ENCODE data around the gene PCSK6.
A peak's percentile ranks its signal among the peaks of the same experiment; 100 is the strongest.

PCSK6 gene

DNA sequence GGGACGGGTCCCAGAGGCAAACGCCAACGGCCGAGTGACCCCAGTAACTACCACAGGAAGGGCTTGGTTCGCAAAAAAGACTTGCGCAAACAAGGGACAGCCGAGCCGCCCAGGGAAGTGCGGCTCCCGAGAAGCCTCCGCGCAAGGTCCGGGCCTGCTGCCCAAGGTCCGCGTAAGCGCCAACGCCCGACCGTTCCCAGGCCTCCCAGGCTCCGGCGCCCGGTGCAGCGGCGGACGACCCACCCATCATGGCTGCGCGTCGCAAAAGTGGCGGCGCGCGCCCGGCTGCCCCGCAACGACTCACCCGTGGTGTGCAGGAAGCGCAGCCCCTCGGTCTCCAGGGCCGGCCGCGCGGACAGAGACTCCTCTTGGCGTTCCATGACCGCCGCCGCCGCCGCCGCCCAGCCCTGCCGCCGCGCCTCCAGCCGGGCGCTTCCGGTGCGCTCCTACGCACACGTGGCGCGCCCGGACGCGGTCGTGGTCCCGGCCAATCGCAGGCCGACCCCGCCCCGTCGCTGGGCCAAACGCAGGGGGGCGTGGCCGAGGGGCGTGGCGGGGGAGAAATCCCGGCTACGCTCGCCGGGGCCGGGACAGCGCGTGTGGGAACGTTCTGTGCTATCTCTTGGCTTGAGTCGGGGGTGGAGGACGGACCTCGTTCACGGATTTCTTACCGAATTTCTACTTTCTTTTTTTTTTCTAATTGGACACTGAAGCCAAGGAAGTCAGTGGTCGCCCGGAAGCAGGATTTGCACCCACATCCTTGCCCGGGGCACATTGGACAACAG is 212.3 kb downstream of the PCSK6 start, which contains the start of gene SELENOS:
Gene SELENOS, minus strand, starts transcription at position 448 of the 785 bp plus-strand sequence. Its CDS starts 68 bp downstream, at position 380.
- DNase-seq (ENCODE audit: low read depth in 2 of 2), result peak; percentile 70 to 71

DNA sequence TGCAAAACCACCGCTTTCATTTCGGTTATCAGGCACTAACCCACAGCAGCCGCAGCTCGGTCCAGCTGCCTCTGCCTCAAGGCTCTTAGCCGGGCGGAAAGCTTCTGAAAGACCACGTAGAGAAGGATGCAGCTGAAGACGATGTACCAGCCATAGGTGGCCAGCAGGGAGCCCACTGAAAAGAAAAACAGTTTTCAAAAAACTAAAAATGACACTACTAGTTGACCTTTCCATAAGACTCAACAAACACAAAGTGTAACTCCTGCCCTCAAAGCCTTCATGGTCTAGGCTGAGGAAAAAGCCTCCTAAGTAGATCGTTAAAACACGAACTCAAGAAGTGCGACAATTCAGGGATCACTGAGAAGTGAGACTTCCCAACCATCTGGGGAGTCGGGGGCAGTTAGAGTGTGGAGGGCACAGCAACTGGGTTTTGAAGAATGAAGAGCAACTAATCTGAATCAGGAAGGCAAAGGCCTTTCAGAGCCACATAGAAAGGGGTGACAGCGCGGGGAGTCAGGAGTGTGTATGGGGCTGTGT is 212.9 kb downstream of the PCSK6 start:
- DNase-seq (ENCODE audit: low read depth in 2 of 2), result no peak

DNA sequence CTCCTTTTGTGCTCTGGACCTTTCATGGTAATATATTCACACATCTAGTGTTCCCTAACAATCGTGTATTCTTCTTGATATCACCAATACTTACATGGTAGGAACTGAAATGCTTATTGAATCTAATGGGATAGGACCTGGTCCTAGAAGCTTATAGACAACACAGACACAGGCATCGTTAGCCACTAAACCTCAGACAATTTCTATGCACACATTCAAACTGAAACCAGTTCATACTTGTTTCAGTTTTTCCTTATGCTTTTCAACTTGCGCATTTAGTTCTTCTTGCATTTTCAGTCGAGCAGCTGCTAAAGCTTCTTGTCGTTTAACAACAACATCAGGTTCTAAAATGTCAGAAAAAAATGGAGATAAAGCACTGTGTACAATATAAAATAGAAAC is 214.5 kb downstream of the PCSK6 start:
- no peak for DNase-seq (ENCODE audit: low read depth in 2 of 2)

DNA sequence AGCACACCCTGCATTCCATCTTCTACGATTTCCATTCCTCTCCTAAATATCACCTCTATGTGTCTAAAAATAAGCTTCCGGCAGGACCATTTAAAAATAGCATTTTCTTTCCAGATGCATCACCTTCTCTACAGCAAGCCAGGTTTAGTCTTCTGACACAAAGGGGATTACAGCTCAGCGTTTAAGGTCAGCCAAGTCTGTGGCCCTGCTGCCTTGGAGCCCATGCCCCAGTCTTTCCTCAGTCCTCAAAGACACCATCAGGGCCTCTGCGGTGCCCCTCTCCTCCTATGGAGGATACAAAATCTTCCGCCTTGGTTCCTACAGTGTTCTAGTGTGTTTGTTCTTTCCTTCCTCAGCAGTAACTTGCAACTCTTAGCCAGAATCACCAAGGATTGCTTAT is 216.0 kb downstream of the PCSK6 start:
- DNase-seq (ENCODE audit: low read depth in 2 of 2), result no peak

DNA sequence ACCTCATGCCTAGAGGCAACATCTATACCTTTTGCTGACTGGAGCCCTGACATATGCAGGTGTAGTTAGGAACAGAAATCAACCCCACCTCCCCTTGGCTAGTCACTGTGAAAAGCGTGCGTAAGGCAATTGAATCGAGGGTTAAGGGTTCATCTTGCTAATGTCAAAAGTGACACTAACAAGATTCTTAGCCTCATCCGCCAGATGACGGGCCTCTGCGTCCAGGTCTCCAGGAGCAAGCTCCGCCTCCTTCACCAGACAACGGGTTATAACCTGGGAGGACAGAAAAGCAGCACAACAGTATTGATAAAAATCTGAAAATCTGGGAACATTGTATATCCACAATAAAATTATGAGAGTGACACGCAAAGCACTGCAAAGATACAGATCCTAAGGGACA is 216.9 kb downstream of the PCSK6 start:
- no peak for DNase-seq (ENCODE audit: low read depth in 2 of 2)

DNA sequence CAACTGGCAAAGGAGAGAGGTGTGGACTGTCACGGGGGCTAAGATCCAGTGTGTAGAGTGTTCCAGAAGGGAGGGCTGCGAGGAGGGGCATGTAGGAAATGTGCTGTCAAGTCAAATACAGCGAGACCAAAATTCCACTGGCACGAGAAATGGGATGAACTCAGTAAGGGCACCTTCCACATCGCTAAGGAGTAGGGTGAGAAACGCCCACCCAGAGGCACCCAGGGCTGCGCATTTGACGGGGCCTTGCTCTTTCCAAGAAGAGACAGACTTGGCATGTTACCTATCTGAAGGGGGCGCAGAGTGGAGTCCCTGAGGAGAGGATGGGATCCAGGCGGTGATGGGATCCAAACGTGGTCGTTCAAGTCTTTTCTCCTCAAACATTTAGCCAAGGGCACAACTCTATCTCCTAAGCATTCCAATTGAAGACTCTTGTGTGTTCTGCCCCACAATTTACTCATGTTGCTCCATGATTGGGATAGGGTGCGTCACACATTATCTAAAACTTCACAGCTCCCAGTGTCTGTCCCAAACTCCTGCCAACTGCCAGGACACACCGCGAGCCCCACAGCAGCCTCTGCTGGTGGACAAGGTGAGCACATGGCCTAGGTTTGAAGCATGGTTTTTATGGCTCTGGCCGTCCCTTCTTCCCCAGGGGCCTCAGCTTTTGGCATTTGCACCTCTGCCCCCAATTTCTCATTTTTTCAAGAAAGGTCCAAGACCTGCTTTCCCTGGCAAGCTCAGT is 219.9 kb downstream of the PCSK6 start:
- DNase-seq (ENCODE audit: low read depth in 2 of 2), result no peak

DNA sequence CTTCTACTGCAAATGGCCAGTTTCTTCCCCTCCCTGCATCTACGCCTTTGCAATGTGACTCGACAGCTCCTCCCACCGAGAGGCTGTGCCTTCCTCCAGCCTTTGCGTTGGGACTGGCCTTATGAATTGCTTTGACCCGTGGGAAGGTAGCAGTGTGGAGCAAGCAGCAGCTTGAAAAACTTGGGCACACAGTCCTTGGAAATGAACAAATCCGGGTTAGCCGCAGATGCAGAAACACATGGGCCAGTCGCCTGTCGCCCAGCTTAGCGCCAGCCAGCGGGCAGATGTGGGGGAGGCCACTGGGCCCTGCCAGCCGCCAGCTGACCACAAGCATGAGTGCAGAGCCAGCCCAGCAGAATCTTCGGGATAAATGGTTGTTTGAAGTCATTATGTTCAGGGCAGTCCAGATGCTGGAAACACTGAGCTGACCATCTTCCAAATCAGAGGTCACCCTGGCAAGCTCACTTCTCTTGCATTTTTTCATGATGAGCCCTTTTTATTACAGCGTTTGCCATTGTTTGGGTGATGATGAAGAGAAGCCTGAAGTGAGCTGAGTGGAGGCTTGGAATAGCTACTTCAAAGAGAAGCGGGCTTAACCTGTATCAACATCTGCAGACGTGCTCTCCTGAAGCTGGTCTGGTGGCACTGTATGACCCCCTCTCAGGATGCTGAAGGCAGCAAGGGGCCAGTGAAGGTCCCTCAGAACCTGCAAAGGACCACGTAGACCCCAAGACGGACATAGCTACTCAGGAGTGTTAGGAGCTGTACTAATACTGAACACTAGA is 222.0 kb downstream of the PCSK6 start:
- no peak for DNase-seq (ENCODE audit: low read depth in 2 of 2)

DNA sequence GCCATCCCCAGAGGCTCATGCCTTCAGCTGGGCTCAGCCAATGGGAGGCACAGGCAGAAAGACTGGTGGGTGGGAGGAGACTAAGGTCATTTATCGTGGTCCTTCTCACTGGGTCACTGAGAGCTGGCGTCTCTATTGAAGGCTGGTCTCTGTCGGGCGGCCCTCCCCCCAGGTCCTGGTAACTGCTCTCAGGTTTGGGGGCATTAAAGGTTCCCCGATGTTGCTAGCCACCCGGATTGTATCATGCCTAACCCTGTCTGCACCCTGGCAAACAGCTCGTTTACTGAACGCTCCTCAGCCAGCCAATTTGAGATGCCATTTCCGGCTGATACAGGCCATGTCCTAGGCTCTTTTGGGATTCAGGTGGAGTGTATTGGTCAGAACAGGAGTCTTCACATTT is 222.7 kb downstream of the PCSK6 start:
- DNase-seq (ENCODE audit: low read depth in 2 of 2), result no peak

DNA sequence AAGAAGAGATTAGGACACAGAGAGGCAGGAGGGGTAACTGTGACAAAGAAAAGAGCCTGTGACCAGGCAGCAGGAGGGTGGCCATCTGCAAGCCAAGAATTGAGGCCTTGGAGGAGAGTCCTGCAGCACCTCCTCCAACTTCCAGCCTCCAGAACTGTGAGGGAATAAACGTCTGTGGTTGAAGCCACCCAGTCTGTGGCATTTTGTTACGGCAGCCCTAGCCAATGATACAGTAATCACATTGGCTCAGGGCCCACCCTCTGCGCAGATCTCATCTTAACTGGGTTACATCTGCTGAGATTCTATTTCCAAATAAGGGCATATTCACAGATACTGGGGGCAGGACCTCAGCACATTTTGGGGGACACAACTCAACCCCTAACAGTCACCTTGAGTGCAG is 223.5 kb downstream of the PCSK6 start:
- peak; percentile 62 to 66 for DNase-seq (ENCODE audit: low read depth in 2 of 2)

DNA sequence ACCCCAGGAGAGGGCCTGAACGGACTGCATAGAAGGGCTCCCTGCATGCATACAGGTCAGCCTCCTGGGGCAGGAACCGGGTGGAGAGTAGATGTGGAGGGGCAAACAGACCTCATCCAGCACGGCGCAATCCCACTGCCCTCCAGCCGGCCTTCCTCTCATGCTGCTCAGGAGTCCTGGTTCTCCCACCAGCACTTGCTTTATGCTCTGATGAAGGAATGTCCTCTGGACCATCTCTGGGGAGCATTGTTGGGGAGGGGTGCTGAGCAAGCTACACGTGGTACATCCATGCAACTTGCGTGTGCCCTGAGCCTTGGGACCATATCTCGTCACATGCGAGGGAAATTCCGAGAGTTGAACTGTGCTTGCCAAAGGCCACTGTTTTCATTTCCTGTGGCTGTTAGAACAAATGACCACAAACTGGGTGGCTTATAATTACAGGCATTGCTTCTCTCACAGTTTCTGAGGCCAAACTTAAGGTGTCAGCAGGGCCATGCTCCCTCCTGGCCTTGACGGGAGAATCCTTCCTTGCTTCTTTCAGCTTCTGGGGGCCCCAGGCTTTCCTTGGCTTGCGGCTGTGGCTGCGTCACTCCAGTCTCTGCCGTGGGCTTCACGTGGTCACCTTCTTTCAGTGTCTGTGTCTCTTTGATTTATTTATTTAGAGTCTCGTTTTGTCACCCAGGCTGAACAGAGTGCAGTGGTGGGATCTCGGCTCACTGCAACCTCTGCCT is 224.4 kb downstream of the PCSK6 start:
- DNase-seq (ENCODE audit: low read depth in 2 of 2), result no peak

DNA sequence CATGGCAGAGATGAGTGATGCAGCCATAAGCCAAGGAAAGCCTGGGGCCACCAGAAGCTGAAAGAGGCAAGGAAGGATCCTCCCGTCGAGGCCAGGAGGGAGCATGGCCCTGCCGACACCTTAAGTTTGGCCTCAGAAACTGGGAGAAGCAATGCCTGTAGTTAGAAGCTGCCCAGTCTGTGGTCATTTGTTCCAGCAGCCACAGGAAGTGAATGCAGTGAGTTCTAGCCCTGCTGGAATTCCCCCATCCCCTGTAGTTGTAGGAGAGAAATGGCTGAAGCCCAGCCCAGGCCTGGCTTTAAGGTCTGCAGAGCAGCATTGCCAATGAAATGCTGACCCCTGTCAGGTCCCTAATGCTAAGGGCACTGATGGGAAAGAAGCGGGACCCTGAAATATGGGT is 225.5 kb downstream of the PCSK6 start:
- DNase-seq (ENCODE audit: low read depth in 2 of 2), result no peak

DNA sequence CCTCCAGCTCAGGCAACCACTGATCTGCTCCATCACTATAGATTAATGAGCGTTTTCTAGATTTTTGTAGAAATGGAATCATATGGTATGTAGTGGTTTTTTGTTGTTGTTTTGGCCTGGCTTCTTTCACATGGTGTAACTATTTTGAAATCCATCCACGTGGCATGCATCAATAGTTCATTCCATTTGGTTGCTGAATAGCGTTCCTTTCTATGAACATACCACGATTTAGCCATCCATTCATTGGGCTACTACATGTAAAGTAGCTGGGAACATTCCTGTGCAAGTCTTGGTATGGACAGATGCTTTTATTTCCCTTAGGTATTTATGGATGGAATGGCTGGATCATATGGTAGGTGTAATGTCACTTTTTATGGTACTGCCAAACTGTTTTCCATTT is 227.0 kb downstream of the PCSK6 start:
- DNase-seq (ENCODE audit: low read depth in 2 of 2), result no peak

DNA sequence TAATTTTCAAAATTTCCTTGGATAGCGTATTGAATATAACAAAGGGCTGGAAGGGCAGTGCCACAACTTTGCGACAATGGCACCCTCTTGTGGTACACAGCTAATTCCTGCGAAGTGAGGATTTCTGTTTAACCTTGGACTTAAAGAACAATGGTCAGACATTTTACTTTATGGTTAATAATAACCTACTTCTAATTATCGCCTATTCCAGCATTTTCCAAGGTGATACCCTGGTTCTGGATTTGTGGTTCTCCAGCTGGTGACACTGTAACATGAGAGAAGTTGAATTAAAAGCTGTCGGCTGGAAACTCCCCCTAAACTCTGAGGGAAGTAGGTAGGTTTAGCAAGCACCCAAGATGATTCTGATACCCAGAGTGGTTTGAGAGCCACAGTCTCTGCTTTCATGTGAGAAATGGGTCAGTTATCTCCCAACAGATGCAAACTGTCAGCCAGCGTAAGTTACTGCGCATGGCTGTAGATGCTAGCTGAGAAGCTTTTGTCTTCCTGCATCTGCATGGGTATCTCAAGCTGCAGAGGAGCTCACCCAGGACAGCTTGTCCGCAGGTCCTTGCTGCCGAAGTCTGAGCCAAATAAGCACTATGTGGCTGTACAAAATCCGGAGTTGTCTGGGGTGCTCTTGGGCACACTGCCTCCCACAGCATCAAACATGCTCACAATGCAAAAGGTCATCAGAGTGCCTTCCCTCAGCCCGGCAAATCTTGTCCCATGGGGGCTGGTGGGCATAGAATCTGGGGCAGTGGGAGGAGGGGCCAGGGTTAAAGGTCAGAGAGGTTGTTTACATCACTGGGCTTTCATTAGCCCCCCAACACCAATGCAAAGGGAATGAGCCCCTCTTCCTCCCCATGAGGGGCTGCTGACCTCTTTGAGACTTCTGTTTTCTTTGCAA is 231.0 kb downstream of the PCSK6 start:
- peak in 1 of 2 experiments; percentile 29 for DNase-seq (ENCODE audit: low read depth in 2 of 2)

DNA sequence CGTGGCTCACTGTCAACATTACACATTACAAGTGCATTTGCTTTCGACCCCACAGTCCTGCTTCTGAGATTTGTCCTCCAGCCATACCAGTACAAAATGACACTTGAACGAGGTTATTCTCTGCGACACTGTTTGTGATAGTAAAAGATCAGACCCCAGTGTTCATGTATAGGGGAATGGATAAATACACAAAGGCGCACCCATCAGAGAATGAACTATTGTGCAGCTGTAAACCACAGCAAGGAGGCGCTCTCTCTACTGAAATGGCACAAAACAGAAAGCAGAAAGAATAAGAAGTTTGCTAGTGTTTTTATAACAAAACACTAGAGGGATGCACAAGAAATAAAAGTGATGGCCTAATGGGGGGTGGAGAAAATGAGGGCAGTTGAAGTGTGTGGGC is 232.8 kb downstream of the PCSK6 start:
- no peak for DNase-seq (ENCODE audit: low read depth in 2 of 2)

DNA sequence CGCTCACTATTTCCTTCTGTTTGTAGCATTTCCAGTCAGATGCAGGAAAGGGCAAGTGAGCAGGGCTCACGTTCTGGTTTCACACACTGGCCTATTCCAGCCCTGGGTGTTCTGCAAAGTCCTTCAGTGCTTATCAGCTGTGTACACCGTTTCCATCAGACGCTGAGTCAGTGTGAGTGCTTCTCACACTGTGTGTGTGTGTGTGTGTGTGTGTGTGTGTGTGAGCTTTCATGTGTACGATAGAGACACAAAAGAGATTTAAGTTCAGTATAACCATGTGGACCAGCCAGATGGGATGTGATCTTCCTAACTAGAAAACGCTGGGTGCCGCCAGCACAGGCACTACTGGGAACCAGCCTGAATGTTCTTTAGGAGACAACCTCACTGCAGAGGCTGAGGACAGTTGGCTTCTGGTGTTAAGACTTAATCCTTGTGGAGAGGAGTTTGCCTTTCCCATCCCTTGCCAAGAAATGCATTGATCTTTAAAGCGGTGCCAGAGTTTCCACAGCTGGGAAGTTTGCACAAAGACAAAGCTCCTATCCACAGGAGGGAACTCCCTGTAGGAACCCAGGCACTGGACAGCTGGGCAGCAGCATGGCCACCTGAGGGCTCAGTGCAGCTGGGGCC is 233.8 kb downstream of the PCSK6 start:
- peak in 1 of 2 experiments; percentile 20 for DNase-seq (ENCODE audit: low read depth in 2 of 2)

DNA sequence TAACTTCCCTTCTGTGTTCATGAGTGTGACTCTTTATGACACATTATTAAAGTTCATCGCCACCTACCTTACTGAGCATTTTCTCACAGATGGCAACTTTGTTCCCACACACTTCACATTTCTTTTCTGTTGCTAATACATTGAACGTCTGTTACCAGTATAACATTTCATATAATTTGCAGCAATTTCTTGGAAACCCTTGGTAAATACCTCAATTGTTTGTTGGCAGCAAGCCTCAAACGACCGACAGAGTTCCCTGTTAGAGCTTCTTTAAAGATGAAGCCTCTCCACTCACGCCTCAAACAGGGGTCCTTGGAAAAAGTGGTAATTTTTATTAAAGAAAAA is 234.5 kb downstream of the PCSK6 start:
- DNase-seq (ENCODE audit: low read depth in 2 of 2), result no peak

DNA sequence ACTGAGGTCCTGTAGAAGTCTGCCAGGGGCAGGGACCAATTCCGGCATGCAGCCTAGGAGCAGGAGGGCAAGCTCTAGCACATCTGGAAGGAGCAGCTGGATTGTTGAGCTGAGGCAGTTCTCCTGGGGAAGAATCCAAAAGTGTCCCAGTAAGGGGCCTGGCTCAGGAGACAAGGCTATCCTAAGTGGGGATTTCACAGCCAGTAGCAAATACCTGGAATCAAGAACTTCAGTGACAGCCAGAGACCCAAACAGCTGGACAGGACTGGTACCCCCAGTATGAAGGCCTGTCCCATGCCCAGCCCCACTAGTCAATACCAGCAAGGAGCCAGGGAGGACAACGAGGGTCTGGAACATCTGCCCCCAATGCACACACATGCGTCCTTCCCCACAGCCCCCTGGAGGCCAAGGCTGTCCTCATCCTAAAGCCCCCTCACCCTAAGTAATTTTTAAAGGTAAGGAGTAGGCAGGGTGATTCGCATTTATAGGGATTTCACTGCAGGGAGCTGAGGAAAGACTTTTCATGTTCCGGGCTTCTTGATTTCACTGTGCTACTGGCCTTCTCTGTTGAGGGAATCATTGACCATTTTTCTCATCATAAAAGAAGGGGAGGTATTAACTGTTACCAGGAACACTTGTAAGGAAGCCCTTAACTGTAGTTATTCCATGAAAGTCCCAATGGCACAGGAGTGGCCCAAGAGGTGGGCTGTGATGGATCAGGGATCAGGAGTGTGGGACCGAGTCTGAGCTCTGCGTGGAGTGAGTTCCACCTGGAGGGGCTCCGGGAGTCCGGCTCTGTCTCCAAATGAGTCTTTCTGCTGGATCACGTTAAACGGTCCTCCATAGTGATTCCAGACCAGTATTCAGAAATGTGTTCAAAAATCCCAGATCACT is 235.1 kb downstream of the PCSK6 start:
- DNase-seq (ENCODE audit: low read depth in 2 of 2), result no peak

Data from fibroblast of skin of left biceps (primary cell).